Panc1 (cell line): ENCODE results near the gene SMIM20.

Experiments
- CTCF ChIP-seq: fragments of 450-650 bp; IDR thresholded peaks from 2 replicates; pipeline ENCODE4 v1.5.1; 2017; ENCODE audit warnings: mild to moderate bottlenecking
- POLR2AphosphoS5 ChIP-seq: IDR thresholded peaks from 2 replicates; pipeline ENCODE4 v1.6.1; 2012; ENCODE audit warnings: mild to moderate bottlenecking, low read depth, low read length, moderate library complexity
- SIN3A ChIP-seq: IDR thresholded peaks from 2 replicates; pipeline ENCODE4 v1.6.1; 2012; ENCODE audit warnings: low read depth, mild to moderate bottlenecking, low read length, moderate library complexity, borderline replicate concordance; ENCODE audit not compliant: insufficient read depth
- TCF7L2 ChIP-seq: IDR thresholded peaks from 2 replicates; pipeline ENCODE4 v1.6.1; 2011; ENCODE audit warnings: mild to moderate bottlenecking, low read depth, low read length, inconsistent platforms

- no peak for TF ChIP-seq CTCF
- TF ChIP-seq POLR2AphosphoS5, result no peak
- TF ChIP-seq SIN3A, result no peak
- TF ChIP-seq TCF7L2, result no peak
These were observed 58.3 kb downstream of the SMIM20 start for GRCh38 chr4:25972366-25972765.
